MM.1S (cell line): Measurements from ENCODE around the gene SCAPER.

ENCODE experiments used
- CTCF ChIP-seq: fragments of 300-600 bp; sonication (generic); IDR thresholded peaks from 2 replicates; pipeline ENCODE4 v1.5.1; 2016; ENCODE audit warnings: antibody characterized with exemption, low read length, mixed read lengths
- EZH2 ChIP-seq: fragments of 300-600 bp; sonication (generic); optimal IDR thresholded peaks from 2 replicates; pipeline ENCODE3; 2017; ENCODE audit warnings: low read depth, mild to moderate bottlenecking, antibody characterized with exemption, low read length, mixed read lengths

GRCh38 chr15:76358453-76358852 is 546.7 kb downstream of the SCAPER start:
- TF ChIP-seq CTCF (no peak), EZH2 (no peak)
